Activated CD8-positive, alpha-beta memory T cell treated with anti-CD3 and anti-CD28 coated beads for 24 hours (primary cell): Measurements from ENCODE around the gene CTNND2.

Experiments used
- DNase-seq: peaks from one replicate; pipeline ENCODE4 v3.0.0-alpha.2; 2020

The CTNND2 gene

GRCh38 chr5:10969684-10970180 lies 934.5 kb downstream of the CTNND2 start:
- no peak for DNase-seq

- DNase-seq = no peak
Measured at GRCh38 chr5:10964806-10965205, 939.4 kb downstream of the CTNND2 start.

- no peak for DNase-seq
Measured at GRCh38 chr5:10958728-10959127, 945.5 kb downstream of the CTNND2 start.

- no peak for DNase-seq
Measured at GRCh38 chr5:10949856-10950630, 954.2 kb downstream of the CTNND2 start.

GRCh38 chr5:10946050-10946449 lies 958.2 kb downstream of the CTNND2 start:
- no peak for DNase-seq

GRCh38 chr5:10941900-10942299 lies 962.3 kb downstream of the CTNND2 start:
- no peak for DNase-seq

- no peak for DNase-seq
Measured at GRCh38 chr5:10936081-10936855, 968.0 kb downstream of the CTNND2 start.

GRCh38 chr5:10935536-10935935 lies 968.7 kb downstream of the CTNND2 start:
- no peak for DNase-seq

- no peak for DNase-seq
Measured at GRCh38 chr5:10934783-10935355, 969.4 kb downstream of the CTNND2 start.

GRCh38 chr5:10933121-10933520 lies 971.1 kb downstream of the CTNND2 start:
- no peak for DNase-seq

GRCh38 chr5:10932426-10932825 lies 971.8 kb downstream of the CTNND2 start:
- DNase-seq = no peak

- no peak for DNase-seq
Measured at GRCh38 chr5:10927608-10928007, 976.6 kb downstream of the CTNND2 start.

GRCh38 chr5:10923310-10923709 lies 980.9 kb downstream of the CTNND2 start:
- no peak for DNase-seq
